IMR-90 (cell line): ENCODE data around the gene NRXN2. TPM values are rescaled to one million over a fixed set of nuclear protein-coding genes. Genes with fewer than 3 reads are reported as not detected.

ENCODE experiments used
- ATAC-seq: fragments of 200-7000 bp; cut with Tn5 transposase; 2 replicates; pipeline ENCODE4 v1.9.1; 2020; ENCODE audit warnings: low read depth, mild to moderate bottlenecking, moderate library complexity
- BruUV-seq: library from RNA; stranded (reverse); fragments of 400-500 nt; replicated peaks from 2 replicates; lab custom pipeline; 2021; lab: Mats Ljungman, UMichigan
- CTCF ChIA-PET: fragments of 300-600 bp; formaldehyde crosslinking; extraction: SDS; loops from one replicate; lab custom pipeline; 2021; ENCODE audit warnings: antibody characterized with exemption; lab: Yijun Ruan, JAX
- POLR2A ChIA-PET: fragments of 300-600 bp; sonication (Branson Sonifier 250); formaldehyde crosslinking; loops from one replicate; lab custom pipeline; 2022; ENCODE audit warnings: antibody characterized with exemption; ENCODE audit not compliant: unreplicated experiment; lab: Charles Lee
- DNase-seq: peaks from one replicate; pipeline ENCODE4 v3.0.0; 2013
- H2AFZ ChIP-seq: replicated peaks from 2 replicates; pipeline ENCODE3; 2013; ENCODE audit warnings: low read length, mild to moderate bottlenecking; ENCODE audit not compliant: poor library complexity
- H2AK5ac ChIP-seq: 2 replicates; pipeline ENCODE4 v1.6.1; 2013; ENCODE audit warnings: low read depth, low read length, inconsistent platforms
- H2AK9ac ChIP-seq: replicated peaks from 2 replicates; pipeline ENCODE3; 2013; ENCODE audit warnings: mild to moderate bottlenecking, low read depth, low read length, moderate library complexity; ENCODE audit not compliant: poor library complexity
- H2BK120ac ChIP-seq: 2 replicates; pipeline ENCODE4 v1.6.1; 2013; ENCODE audit warnings: low read depth, low read length, inconsistent platforms
- H2BK15ac ChIP-seq: 3 replicates; pipeline ENCODE4 v1.6.1; 2013; ENCODE audit warnings: low read depth, low read length, inconsistent platforms
- H2BK20ac ChIP-seq: 2 replicates; pipeline ENCODE4 v1.6.1; 2013; ENCODE audit warnings: low read depth, mild to moderate bottlenecking, inconsistent platforms, low read length, moderate library complexity
- H2BK5ac ChIP-seq: 2 replicates; pipeline ENCODE4 v1.6.1; 2013; ENCODE audit warnings: mild to moderate bottlenecking, low read depth, low read length, inconsistent platforms; ENCODE audit not compliant: poor library complexity, severe bottlenecking
- H3K14ac ChIP-seq: replicated peaks from 2 replicates; pipeline ENCODE4 v1.6.1; 2013; ENCODE audit warnings: low read depth, low read length, inconsistent platforms
- H3K18ac ChIP-seq: 2 replicates; pipeline ENCODE4 v1.6.1; 2013; ENCODE audit warnings: low read depth, low read length, control low read depth
- H3K23ac ChIP-seq: 2 replicates; pipeline ENCODE4 v1.6.1; 2013; ENCODE audit warnings: low read depth, low read length, inconsistent platforms
- H3K27ac ChIP-seq: 2 replicates; pipeline ENCODE4 v1.5.1; 2013; ENCODE audit warnings: mild to moderate bottlenecking, control low read depth, low read length; ENCODE audit not compliant: insufficient read depth
- H3K27me3 ChIP-seq: 2 replicates; pipeline ENCODE4 v1.6.1; 2013; ENCODE audit warnings: low read length; ENCODE audit not compliant: control insufficient read depth, insufficient read depth
- H3K36me3 ChIP-seq: 2 replicates; pipeline ENCODE4 v1.6.1; 2013; ENCODE audit warnings: low read length, mixed read lengths; ENCODE audit not compliant: control insufficient read depth, insufficient read depth
- H3K4ac ChIP-seq: 2 replicates; pipeline ENCODE4 v1.6.1; 2013; ENCODE audit warnings: low read depth, low read length, inconsistent platforms
- H3K4me1 ChIP-seq: 2 replicates; pipeline ENCODE4 v1.6.1; 2013; ENCODE audit warnings: low read length, mixed read lengths; ENCODE audit not compliant: control insufficient read depth, insufficient read depth
- H3K4me2 ChIP-seq: 2 replicates; pipeline ENCODE4 v1.6.1; 2013; ENCODE audit warnings: low read depth, mild to moderate bottlenecking, control low read depth, low read length, moderate library complexity
- H3K4me3 ChIP-seq: 2 replicates; pipeline ENCODE4 v1.5.1; 2013; ENCODE audit warnings: low read depth, mild to moderate bottlenecking, control low read depth, low read length, moderate library complexity; ENCODE audit not compliant: insufficient read depth
- H3K56ac ChIP-seq: 2 replicates; pipeline ENCODE4 v1.6.1; 2013; ENCODE audit warnings: low read length, inconsistent platforms; ENCODE audit not compliant: insufficient read depth; ENCODE audit errors: extremely low read depth
- H3K79me1 ChIP-seq, 2 experiments: 2 replicates each; pipeline ENCODE4 v1.6.1; 2013; ENCODE audit warnings: low read length in 2 of 2, inconsistent platforms in 1 of 2, low read depth in 1 of 2
- H3K9ac ChIP-seq: 2 replicates; pipeline ENCODE4 v1.6.1; 2013; ENCODE audit warnings: low read depth, low read length, control low read depth
- H3K9me1 ChIP-seq: 2 replicates; pipeline ENCODE4 v1.6.1; 2013; ENCODE audit warnings: low read length, inconsistent platforms; ENCODE audit not compliant: insufficient read depth
- H3K9me3 ChIP-seq: 2 replicates; pipeline ENCODE4 v1.6.1; 2013; ENCODE audit warnings: low read length; ENCODE audit not compliant: control insufficient read depth, insufficient read depth
- H4K20me1 ChIP-seq: 2 replicates; pipeline ENCODE4 v1.6.1; 2013; ENCODE audit warnings: low read length, inconsistent platforms; ENCODE audit not compliant: insufficient read depth
- H4K5ac ChIP-seq: 2 replicates; pipeline ENCODE4 v1.6.1; 2013; ENCODE audit warnings: mild to moderate bottlenecking, low read depth, low read length, control low read depth
- H4K8ac ChIP-seq, 2 experiments: 2 replicates each; pipeline ENCODE4 v1.6.1; 2013; ENCODE audit warnings: low read depth in 2 of 2, low read length in 2 of 2, control low read depth in 1 of 2, inconsistent platforms in 1 of 2
- H4K91ac ChIP-seq: 2 replicates; pipeline ENCODE4 v1.6.1; 2013; ENCODE audit warnings: low read depth, low read length, inconsistent platforms; ENCODE audit not compliant: insufficient read depth
- SMC3 ChIP-seq: fragments of 150-350 bp; IDR thresholded peaks from 2 replicates; pipeline ENCODE4 v1.6.1; 2016; ENCODE audit warnings: low read depth, mild to moderate bottlenecking, antibody characterized with exemption, low read length, moderate library complexity
- whole genome bisulfite sequencing, 2 experiments: methylation state at CpG; one replicate each; pipeline versions ENCODE4 v1.1.5 to v1.1.7; 2013; ENCODE audit warnings: missing lambda C conversion rate in 2 of 2; ENCODE audit not compliant: insufficient read length in 1 of 2; ENCODE audit errors: extremely low coverage in 2 of 2; 5-methylcytosine and 5-hydroxymethylcytosine counted together
- dilution Hi-C: fragments of 300-500 bp; cut with HindIII; formaldehyde crosslinking; loops from one replicate; pipeline ENCODE4 v1.14.3; 2018; ENCODE audit warnings: low sequenced_read_pairs; ENCODE audit not compliant: unreplicated experiment
- in situ Hi-C: fragments of 300-500 bp; cut with MboI; formaldehyde crosslinking; loops from 3 replicates; pipeline ENCODE4 v1.14.3; 2019; ENCODE audit warnings: low sequenced_read_pairs, inconsistent platforms, mixed read lengths
- intact Hi-C: fragments of 100-400 bp; cut with micrococcal nuclease; formaldehyde crosslinking; loops from 2 replicates; pipeline ENCODE4 v1.10.0; 2022
- polyA plus RNA-seq, 3 experiments: library from polyadenylated mRNA; depleted of rRNA; stranded (reverse); fragments of >200 nt; gene quantifications; 2 replicates each; pipeline ENCODE4 v1.2.3, GENCODE V29; 2012; ENCODE audit warnings: low replicate concordance in 1 of 3
- total RNA-seq: library from RNA; depleted of rRNA; stranded (reverse); fragments of >200 nt; gene quantifications from 2 replicates; pipeline ENCODE4 v1.2.3, GENCODE V29; 2012

The NRXN2 gene
- total and polyA plus RNA-seq, 2 of the 4 experiments (the other 2 are of a cell fraction) = 0.18 to 0.22 TPM

DNA sequence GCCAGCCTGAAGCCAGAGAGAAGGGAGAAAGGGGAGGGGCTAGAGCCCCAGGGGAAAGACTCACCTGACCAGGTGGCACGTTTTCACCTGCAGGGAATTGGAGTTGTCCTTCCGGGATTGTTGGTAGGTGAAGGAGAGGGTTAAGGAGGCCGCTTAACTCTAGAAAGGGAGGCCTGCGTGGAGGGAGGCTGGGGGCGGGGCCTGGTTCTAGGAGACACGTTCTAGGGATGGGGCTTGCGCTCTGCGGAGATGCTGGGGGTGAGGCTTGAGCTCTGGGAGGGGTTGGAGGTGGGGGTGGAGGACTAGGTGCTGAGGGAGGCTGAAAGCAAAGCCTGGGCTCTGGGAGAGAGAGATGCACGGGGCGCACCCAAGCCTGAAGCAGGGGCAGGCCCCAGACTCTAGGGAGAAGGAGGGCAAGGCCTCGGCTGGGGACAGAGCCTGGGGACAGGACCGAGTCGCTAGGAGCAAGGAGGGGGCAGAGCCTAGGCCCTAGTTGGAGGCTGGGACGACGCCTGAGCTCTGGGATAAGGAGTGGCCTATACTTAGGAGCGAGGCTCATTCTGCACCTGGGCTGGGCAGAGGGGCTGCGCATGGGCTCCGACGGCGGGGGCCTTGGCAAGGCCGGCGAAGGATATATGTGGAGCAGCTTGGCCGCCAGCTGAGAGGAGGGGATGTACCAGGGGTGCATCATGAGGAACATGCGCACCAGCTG is 18.5 kb upstream of the NRXN2 start:
- no peak overlapping the region for H3K27ac ChIP-seq
- peak overlapping the region; percentile 51 for H2AFZ ChIP-seq
- H2BK120ac ChIP-seq = no peak overlapping the region
- H3K4ac ChIP-seq = no peak overlapping the region
- H2BK5ac ChIP-seq = no peak overlapping the region
- H2AK5ac ChIP-seq = no peak overlapping the region
- H3K36me3 ChIP-seq = no peaks in the 10 kb centered on the region
- H2AK9ac ChIP-seq = no peak overlapping the region
- in situ Hi-C loops = no loop called here
- CTCF ChIA-PET = no interaction called here
- peaks cover 3% of the 10 kb centered on the region; the same call in 1 of the 2 replicates for H3K9me1 ChIP-seq
- H3K14ac ChIP-seq = no peak overlapping the region
- H3K9me3 ChIP-seq = no peaks in the 10 kb centered on the region
- no peak for TF ChIP-seq SMC3
- POLR2A ChIA-PET = no interaction called here
- no peak overlapping the region for H4K5ac ChIP-seq
- H2BK20ac ChIP-seq = no peak overlapping the region
- DNase-seq = no peak
- intact Hi-C loops = no loop called here
- H4K20me1 ChIP-seq = no peaks in the 10 kb centered on the region; the same call in 1 of the 2 replicates
- H3K23ac ChIP-seq = no peak overlapping the region
- H3K4me2 ChIP-seq = no peak overlapping the region
- no peak overlapping the region for H3K56ac ChIP-seq
- WGBS, 2 experiments = 20% methylated on average over 13 of the region's 24 CpGs; no CpG with 5 or more reads in 1 of the 2 experiments
- BruUV-seq = no TSS peak
- H3K4me1 ChIP-seq = peaks cover 11% of the 10 kb centered on the region
- H3K27me3 ChIP-seq = peaks cover 79% of the 10 kb centered on the region
- H3K79me1 ChIP-seq = no peaks in the 10 kb centered on the region
- dilution Hi-C loops = no loop called here
- no peak overlapping the region for H4K91ac ChIP-seq
- H3K9ac ChIP-seq = no peak overlapping the region
- H4K8ac ChIP-seq = no peak overlapping the region
- ATAC-seq = no peak
- no peak overlapping the region for H3K4me3 ChIP-seq
- no peak overlapping the region for H3K18ac ChIP-seq
- no peak overlapping the region for H2BK15ac ChIP-seq
